OCI-LY1 (cell line): Measurements from ENCODE around the gene RNF121.

ENCODE experiments used
- H2AFZ ChIP-seq: fragments of 200-600 bp; sonication (generic), shearing (Covaris generic); 2 replicates; pipeline ENCODE4 v1.6.0; 2014; ENCODE audit warnings: antibody characterized with exemption, mild to moderate bottlenecking, low read length
- H3F3A ChIP-seq: fragments of 200-600 bp; sonication (generic), shearing (Covaris generic); 2 replicates; pipeline ENCODE4 v1.6.0; 2014; ENCODE audit warnings: mild to moderate bottlenecking, antibody characterized with exemption, low read length, moderate library complexity; ENCODE audit not compliant: insufficient read depth
- H3K27ac ChIP-seq: fragments of 200-600 bp; sonication (generic); 2 replicates; pipeline ENCODE4 v1.5.1; 2014; ENCODE audit warnings: low read length, mixed run types, mild to moderate bottlenecking, low read depth; ENCODE audit not compliant: poor library complexity, severe bottlenecking
- H3K27me3 ChIP-seq: fragments of 200-600 bp; sonication (generic); 2 replicates; pipeline ENCODE4 v1.6.0; 2014; ENCODE audit warnings: antibody characterized with exemption, mild to moderate bottlenecking, low read length, moderate library complexity; ENCODE audit not compliant: insufficient read depth
- H3K36me3 ChIP-seq: fragments of 200-600 bp; sonication (generic); 2 replicates; pipeline ENCODE4 v1.6.1; 2014; ENCODE audit warnings: mild to moderate bottlenecking, antibody characterized with exemption, low read length, moderate library complexity, mixed read lengths; ENCODE audit not compliant: insufficient read depth
- H3K4me1 ChIP-seq: fragments of 200-600 bp; sonication (generic); 2 replicates; pipeline ENCODE4 v1.5.1; 2014; ENCODE audit warnings: mild to moderate bottlenecking, low read length, moderate library complexity; ENCODE audit not compliant: insufficient read depth, severe bottlenecking
- H3K4me2 ChIP-seq: fragments of 200-600 bp; sonication (generic), shearing (Covaris generic); 2 replicates; pipeline ENCODE4 v1.6.1; 2014; ENCODE audit warnings: low read length
- H3K4me3 ChIP-seq: fragments of 200-600 bp; sonication (generic); 2 replicates; pipeline ENCODE4 v1.5.1; 2014; ENCODE audit warnings: low read length, low read depth, mild to moderate bottlenecking, mixed read lengths; ENCODE audit not compliant: poor library complexity, severe bottlenecking
- H3K79me2 ChIP-seq: fragments of 200-600 bp; shearing (Covaris generic); 2 replicates; pipeline ENCODE4 v1.6.1; 2016; ENCODE audit warnings: mixed run types, low read length, mixed read lengths; ENCODE audit not compliant: insufficient read depth
- H3K9ac ChIP-seq: fragments of 200-600 bp; sonication (generic), shearing (Covaris generic); 2 replicates; pipeline ENCODE4 v1.6.1; 2014; ENCODE audit warnings: mild to moderate bottlenecking, low read length, mixed read lengths
- H3K9me2 ChIP-seq: fragments of 200-600 bp; sonication (generic), shearing (Covaris generic); 2 replicates; pipeline ENCODE4 v1.6.1; 2014; ENCODE audit warnings: low read depth, mild to moderate bottlenecking, low read length, mixed read lengths
- H3K9me3 ChIP-seq: fragments of 200-600 bp; shearing (Covaris generic); 2 replicates; pipeline ENCODE4 v1.6.1; 2014; ENCODE audit warnings: low read length, mixed read lengths
- H4K20me1 ChIP-seq: fragments of 200-600 bp; sonication (generic), shearing (Covaris generic); 2 replicates; pipeline ENCODE4 v1.6.0; 2016; ENCODE audit warnings: mild to moderate bottlenecking, low read length; ENCODE audit not compliant: insufficient read depth
- EZH2 ChIP-seq: fragments of 200-600 bp; sonication (generic), shearing (Covaris generic); IDR thresholded peaks from 2 replicates; pipeline ENCODE4 v1.8.0; 2017; ENCODE audit warnings: borderline replicate concordance, mixed run types, mild to moderate bottlenecking, antibody characterized with exemption, low read length, moderate library complexity, mixed read lengths
- TF ChIP-seq, protein P1 (sequence below): fragments of 200-600 bp; sonication (generic), shearing (Covaris generic); IDR thresholded peaks from 2 replicates; pipeline ENCODE4 v1.5.1; 2017; ENCODE audit warnings: mild to moderate bottlenecking, antibody characterized with exemption, low read length, moderate library complexity, mixed read lengths

Gene RNF121

DNA sequence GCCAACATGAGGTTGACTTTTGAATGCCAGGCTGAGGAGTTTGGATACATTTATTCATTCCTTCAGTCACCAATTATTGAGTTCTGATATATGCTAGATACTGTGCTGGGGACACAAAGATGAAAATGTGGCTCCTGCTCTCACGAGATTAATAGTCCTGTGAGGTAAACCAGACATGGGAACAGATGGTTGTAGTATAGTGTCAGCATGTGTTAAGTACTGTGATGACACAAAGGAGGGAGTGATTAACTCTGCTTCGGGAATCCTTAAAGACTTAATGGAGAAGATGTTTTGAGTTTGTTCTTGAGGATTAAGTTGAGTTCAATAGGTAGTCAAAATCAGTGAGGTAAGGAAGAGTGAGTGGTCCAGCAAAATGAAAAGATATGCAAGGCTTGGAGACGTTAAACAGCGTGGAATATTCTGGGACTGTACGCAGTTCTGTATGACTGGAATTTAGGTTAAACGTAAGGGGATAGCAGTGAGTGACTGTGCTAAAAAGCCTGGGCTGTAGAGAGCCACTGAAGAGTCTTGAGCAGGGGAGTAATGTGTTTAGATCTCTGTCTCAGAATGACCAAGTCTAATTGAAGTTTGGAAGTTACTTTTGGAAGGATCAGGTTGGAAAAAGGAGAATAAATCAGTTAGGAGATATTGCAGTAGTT lies 11.8 kb downstream of the RNF121 start:
- Histone ChIP-seq H3K79me2 (peaks cover 51% of the 10 kb centered on the region), H3K4me3 (no peak overlapping the region), H3K9me2 (no peaks in the 10 kb centered on the region), H3K36me3 (peaks cover 21% of the 10 kb centered on the region; the same call in 1 of the 2 replicates), H3K27ac (no peak overlapping the region), H3K9ac (no peak overlapping the region), H3K4me1 (peaks cover 8% of the 10 kb centered on the region), H3F3A (no peaks in the 10 kb centered on the region), H4K20me1 (no peaks in the 10 kb centered on the region), H3K9me3 (no peaks in the 10 kb centered on the region), H3K4me2 (no peak overlapping the region), H2AFZ (no peak overlapping the region), H3K27me3 (no peaks in the 10 kb centered on the region)
- TF ChIP-seq, protein P1, sequence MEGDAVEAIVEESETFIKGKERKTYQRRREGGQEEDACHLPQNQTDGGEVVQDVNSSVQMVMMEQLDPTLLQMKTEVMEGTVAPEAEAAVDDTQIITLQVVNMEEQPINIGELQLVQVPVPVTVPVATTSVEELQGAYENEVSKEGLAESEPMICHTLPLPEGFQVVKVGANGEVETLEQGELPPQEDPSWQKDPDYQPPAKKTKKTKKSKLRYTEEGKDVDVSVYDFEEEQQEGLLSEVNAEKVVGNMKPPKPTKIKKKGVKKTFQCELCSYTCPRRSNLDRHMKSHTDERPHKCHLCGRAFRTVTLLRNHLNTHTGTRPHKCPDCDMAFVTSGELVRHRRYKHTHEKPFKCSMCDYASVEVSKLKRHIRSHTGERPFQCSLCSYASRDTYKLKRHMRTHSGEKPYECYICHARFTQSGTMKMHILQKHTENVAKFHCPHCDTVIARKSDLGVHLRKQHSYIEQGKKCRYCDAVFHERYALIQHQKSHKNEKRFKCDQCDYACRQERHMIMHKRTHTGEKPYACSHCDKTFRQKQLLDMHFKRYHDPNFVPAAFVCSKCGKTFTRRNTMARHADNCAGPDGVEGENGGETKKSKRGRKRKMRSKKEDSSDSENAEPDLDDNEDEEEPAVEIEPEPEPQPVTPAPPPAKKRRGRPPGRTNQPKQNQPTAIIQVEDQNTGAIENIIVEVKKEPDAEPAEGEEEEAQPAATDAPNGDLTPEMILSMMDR = no peak
- no peak for TF ChIP-seq EZH2

DNA sequence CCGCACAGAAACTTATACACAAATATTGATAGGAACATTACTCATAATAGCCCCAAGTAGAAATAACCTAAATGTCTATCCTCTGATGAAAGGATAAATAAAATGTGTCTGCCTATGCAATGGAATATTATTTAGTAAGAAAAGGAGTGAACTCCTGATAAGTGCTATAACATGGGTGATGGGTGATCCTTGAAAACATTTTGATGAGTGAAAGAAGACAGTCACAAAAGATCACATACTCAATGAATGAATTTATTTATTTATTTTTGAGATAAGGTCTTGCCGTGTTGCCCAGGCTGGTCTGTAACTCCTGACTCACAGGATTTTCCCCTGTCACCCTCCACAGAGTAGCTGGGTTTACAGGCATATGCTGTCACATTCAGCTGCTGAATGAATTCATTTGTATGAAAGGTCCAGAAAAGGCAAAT lies 17.3 kb downstream of the RNF121 start:
- Histone ChIP-seq H3K4me1 (peaks cover 16% of the 10 kb centered on the region), H3K4me3 (no peak overlapping the region), H2AFZ (no peak overlapping the region), H3K27me3 (no peaks in the 10 kb centered on the region), H3K9me2 (no peaks in the 10 kb centered on the region), H3K9me3 (no peaks in the 10 kb centered on the region), H3F3A (no peaks in the 10 kb centered on the region), H3K36me3 (peaks cover 9% of the 10 kb centered on the region; the same call in 1 of the 2 replicates), H3K4me2 (no peak overlapping the region), H3K79me2 (peaks cover 28% of the 10 kb centered on the region; the same call in 1 of the 2 replicates), H4K20me1 (no peaks in the 10 kb centered on the region), H3K27ac (no peak overlapping the region), H3K9ac (no peak overlapping the region)
- TF ChIP-seq, protein P1 = no peak
- no peak for TF ChIP-seq EZH2

DNA sequence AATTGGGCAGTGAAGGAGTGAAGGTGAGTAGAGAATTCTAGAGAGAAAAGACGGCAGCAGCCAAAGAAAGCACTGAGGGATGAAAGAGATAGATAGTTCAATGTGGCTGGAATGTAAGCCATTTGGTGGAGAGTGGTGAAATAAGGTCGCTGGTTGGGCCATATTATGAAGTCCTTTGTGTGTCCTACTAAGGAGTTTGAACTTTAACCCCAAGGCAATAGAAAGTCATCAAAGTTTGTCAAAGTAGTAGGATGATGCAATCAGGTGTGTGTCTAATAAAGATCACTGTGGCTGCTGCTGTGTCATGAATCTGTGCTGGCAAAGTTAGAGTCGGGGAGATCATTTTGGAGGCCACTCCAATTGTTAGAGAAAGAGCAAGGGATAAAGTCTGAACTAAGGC lies 18.7 kb downstream of the RNF121 start:
- Histone ChIP-seq H3K36me3 (peaks cover 4% of the 10 kb centered on the region; the same call in 1 of the 2 replicates), H3F3A (no peaks in the 10 kb centered on the region), H3K9me3 (no peaks in the 10 kb centered on the region), H3K9me2 (no peaks in the 10 kb centered on the region), H3K27me3 (no peaks in the 10 kb centered on the region), H3K4me3 (no peak overlapping the region), H3K9ac (no peak overlapping the region), H3K4me2 (no peak overlapping the region), H3K79me2 (peaks cover 26% of the 10 kb centered on the region; the same call in 1 of the 2 replicates), H2AFZ (no peak overlapping the region), H3K4me1 (peaks cover 27% of the 10 kb centered on the region), H4K20me1 (no peaks in the 10 kb centered on the region), H3K27ac (no peak overlapping the region)
- TF ChIP-seq, protein P1 = no peak
- TF ChIP-seq EZH2 = no peak
